Smooth muscle cell (in vitro differentiated cells): Measurements from ENCODE around the gene GTF2H4. TPM values are rescaled to one million over a fixed set of nuclear protein-coding genes. Genes with fewer than 3 reads are reported as not detected.

Experiments
- DNase-seq: peaks from one replicate; lab custom pipeline; 2025; ENCODE audit not compliant: unreplicated experiment; lab: John Stamatoyannopoulos, UW
- H2AFZ ChIP-seq: fragments of 200-600 bp; sonication (generic); 2 replicates; pipeline ENCODE4 v1.6.0; 2016; ENCODE audit warnings: antibody characterized with exemption, low read depth, mild to moderate bottlenecking
- H3F3A ChIP-seq: fragments of 200-600 bp; sonication (generic); 2 replicates; pipeline ENCODE4 v1.6.0; 2017; ENCODE audit warnings: antibody characterized with exemption, low read depth
- H3K27ac ChIP-seq: fragments of 200-600 bp; sonication (generic); 2 replicates; pipeline ENCODE4 v1.5.1; 2016; ENCODE audit warnings: low read depth, mild to moderate bottlenecking
- H3K27me3 ChIP-seq: fragments of 200-600 bp; sonication (generic); 2 replicates; pipeline ENCODE4 v1.6.1; 2016; ENCODE audit warnings: low read depth, mild to moderate bottlenecking
- H3K36me3 ChIP-seq: fragments of 200-600 bp; sonication (generic); 2 replicates; pipeline ENCODE4 v1.5.1; 2016; ENCODE audit warnings: low read depth
- H3K4me1 ChIP-seq: fragments of 200-600 bp; sonication (generic); 2 replicates; pipeline ENCODE4 v1.5.1; 2016; ENCODE audit warnings: low read depth
- H3K4me2 ChIP-seq: fragments of 200-600 bp; sonication (generic); 2 replicates; pipeline ENCODE4 v1.6.0; 2016; ENCODE audit warnings: mild to moderate bottlenecking
- H3K4me3 ChIP-seq: fragments of 200-600 bp; sonication (generic); 2 replicates; pipeline ENCODE4 v1.5.1; 2016; ENCODE audit warnings: mild to moderate bottlenecking
- H3K79me2 ChIP-seq: fragments of 200-600 bp; sonication (generic); 2 replicates; pipeline ENCODE4 v1.6.0; 2016; ENCODE audit warnings: low read depth, mild to moderate bottlenecking
- H3K9ac ChIP-seq: fragments of 200-600 bp; sonication (generic); 2 replicates; pipeline ENCODE4 v1.6.0; 2016; ENCODE audit warnings: low read depth
- H3K9me3 ChIP-seq: fragments of 200-600 bp; sonication (generic); replicated peaks from 2 replicates; pipeline ENCODE4 v1.5.1; 2016; ENCODE audit warnings: low read depth
- H4K20me1 ChIP-seq: fragments of 200-600 bp; sonication (generic); 2 replicates; pipeline ENCODE4 v1.6.0; 2016; ENCODE audit warnings: low read depth
- whole genome bisulfite sequencing: methylation state at CpG from one replicate; pipeline ENCODE4 v1.1.7; 2016; ENCODE audit warnings: low lambda C conversion rate; 5-methylcytosine and 5-hydroxymethylcytosine counted together
- polyA plus RNA-seq: library from polyadenylated mRNA; unstranded; fragments of >200 nt; fragmentation: Nextera tagmentation; extraction: Ambion mirVana; gene quantifications from 2 replicates; pipeline ENCODE4 v1.2.1, GENCODE V29; 2016
- total RNA-seq: library from RNA; depleted of rRNA; stranded (reverse); fragments of >200 nt; gene quantifications from 2 replicates; pipeline ENCODE4 v1.2.3, GENCODE V29; 2014
- TF ChIP-seq, protein P1 (sequence below): fragments of 200-600 bp; sonication (generic); IDR thresholded peaks from 2 replicates; pipeline ENCODE4 v1.5.1; 2017; ENCODE audit warnings: borderline replicate concordance, mild to moderate bottlenecking, antibody characterized with exemption; ENCODE audit not compliant: insufficient read depth, poor library complexity, severe bottlenecking

GTF2H4 gene
- total and polyA plus RNA-seq, 2 experiments from 2014 or later, result 9.5 to 15.6 TPM

DNA sequence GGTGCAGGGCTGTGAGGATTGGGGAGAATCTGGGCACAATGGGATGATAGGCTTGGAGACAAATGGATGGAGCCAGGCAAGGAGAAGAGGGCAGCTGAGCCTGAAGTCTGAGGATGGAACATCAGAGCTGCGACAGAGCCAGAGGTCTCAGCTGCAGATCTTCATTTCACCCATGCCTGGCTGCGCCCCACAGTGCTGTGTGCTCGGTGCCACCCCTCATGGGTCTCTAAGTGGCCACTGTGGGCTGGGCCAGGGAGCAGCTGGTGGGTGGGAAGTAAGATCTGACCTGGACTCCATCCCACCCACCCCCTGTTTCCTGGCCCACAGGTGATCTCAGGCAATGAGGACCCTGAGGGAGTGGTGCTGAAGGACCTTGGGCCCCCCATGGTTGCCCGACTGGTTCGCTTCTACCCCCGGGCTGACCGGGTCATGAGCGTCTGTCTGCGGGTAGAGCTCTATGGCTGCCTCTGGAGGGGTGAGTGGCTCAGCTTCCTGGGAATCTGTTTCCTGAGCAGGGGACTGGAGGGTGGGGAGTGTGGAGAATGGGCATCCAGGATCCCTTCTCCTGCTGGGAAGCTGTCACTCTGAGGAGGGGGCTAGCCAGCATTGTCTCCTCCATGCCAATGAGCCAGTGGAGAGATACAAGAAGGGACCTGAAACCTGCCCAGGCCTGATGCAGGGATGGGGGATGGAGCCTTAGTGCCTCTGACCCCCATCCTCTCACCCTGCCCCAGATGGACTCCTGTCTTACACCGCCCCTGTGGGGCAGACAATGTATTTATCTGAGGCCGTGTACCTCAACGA is 17.2 kb upstream of the GTF2H4 start:
- Histone ChIP-seq H3K79me2 (peaks cover 32% of the 10 kb centered on the region), H3K9me3 (no peaks in the 10 kb centered on the region), H3K9ac (no peak overlapping the region), H4K20me1 (peaks cover 57% of the 10 kb centered on the region), H3K27ac (no peak overlapping the region), H3F3A (peaks cover 3% of the 10 kb centered on the region), H2AFZ (no peak overlapping the region), H3K4me3 (no peak overlapping the region), H3K36me3 (no peaks in the 10 kb centered on the region), H3K4me1 (peaks cover 24% of the 10 kb centered on the region), H3K27me3 (no peaks in the 10 kb centered on the region), H3K4me2 (no peak overlapping the region)
- TF ChIP-seq, protein P1, sequence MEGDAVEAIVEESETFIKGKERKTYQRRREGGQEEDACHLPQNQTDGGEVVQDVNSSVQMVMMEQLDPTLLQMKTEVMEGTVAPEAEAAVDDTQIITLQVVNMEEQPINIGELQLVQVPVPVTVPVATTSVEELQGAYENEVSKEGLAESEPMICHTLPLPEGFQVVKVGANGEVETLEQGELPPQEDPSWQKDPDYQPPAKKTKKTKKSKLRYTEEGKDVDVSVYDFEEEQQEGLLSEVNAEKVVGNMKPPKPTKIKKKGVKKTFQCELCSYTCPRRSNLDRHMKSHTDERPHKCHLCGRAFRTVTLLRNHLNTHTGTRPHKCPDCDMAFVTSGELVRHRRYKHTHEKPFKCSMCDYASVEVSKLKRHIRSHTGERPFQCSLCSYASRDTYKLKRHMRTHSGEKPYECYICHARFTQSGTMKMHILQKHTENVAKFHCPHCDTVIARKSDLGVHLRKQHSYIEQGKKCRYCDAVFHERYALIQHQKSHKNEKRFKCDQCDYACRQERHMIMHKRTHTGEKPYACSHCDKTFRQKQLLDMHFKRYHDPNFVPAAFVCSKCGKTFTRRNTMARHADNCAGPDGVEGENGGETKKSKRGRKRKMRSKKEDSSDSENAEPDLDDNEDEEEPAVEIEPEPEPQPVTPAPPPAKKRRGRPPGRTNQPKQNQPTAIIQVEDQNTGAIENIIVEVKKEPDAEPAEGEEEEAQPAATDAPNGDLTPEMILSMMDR, result no peak
- WGBS, result 93% methylated on average over 12 of the region's 12 CpGs
- no peak for DNase-seq

DNA sequence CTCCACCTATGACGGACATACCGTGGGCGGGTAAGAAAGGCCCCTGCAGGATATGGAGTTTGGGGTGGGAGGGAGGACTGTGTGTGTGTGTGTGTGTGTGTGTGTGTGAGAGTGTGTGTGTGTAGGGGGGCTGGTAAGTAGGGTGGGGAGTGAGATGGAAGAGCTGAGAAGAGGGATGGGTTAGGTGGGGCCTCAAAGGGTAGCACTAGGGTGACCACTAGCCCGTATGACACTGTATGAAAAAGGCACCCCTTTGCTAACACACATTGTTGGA is 16.6 kb upstream of the GTF2H4 start:
- Histone ChIP-seq H3K4me1 (peaks cover 20% of the 10 kb centered on the region), H3K4me3 (no peak overlapping the region), H3K79me2 (peaks cover 28% of the 10 kb centered on the region), H3K27ac (no peak overlapping the region), H3K36me3 (no peaks in the 10 kb centered on the region), H3K4me2 (no peak overlapping the region), H3F3A (no peaks in the 10 kb centered on the region), H2AFZ (no peak overlapping the region), H3K9me3 (no peaks in the 10 kb centered on the region), H3K27me3 (no peaks in the 10 kb centered on the region), H4K20me1 (peaks cover 55% of the 10 kb centered on the region), H3K9ac (no peak overlapping the region)
- 95% methylated on average over 4 of the region's 4 CpGs for WGBS
- TF ChIP-seq, protein P1, result no peak
- no peak for DNase-seq

- TF ChIP-seq, protein P1, result no peak
- peaks cover 22% of the 10 kb centered on the region for H3K79me2 ChIP-seq
- 97% methylated on average over 21 of the region's 21 CpGs for WGBS
These were observed 16.0 kb upstream of the GTF2H4 start for GRCh38 chr6:30891816-30892538.

More at GRCh38 chr6:30891816-30892538, 16.0 kb upstream of the GTF2H4 start:
- Histone ChIP-seq H3K9me3 (no peaks in the 10 kb centered on the region), H3K27me3 (no peaks in the 10 kb centered on the region), H3K27ac (no peak overlapping the region), H3K9ac (no peak overlapping the region), H3K4me2 (no peak overlapping the region), H3K4me1 (peaks cover 14% of the 10 kb centered on the region), H3F3A (no peaks in the 10 kb centered on the region), H2AFZ (no peak overlapping the region), H4K20me1 (peaks cover 49% of the 10 kb centered on the region), H3K36me3 (no peaks in the 10 kb centered on the region), H3K4me3 (no peak overlapping the region)
- DNase-seq, result no peak
